ENCODE data around the gene ZNHIT3. TPM values are rescaled to one million over a fixed set of nuclear protein-coding genes. Genes with fewer than 3 reads are reported as not detected.

Gene ZNHIT3
- total and polyA plus RNA-seq, 10 of the 15 experiments (the other 5 are each of a cell fraction or from before 2014, with no cell fraction given): 34.1 to 128 (median 55.6) TPM

GRCh38 chr17:36510636-36511035 is 24.2 kb downstream of the ZNHIT3 start (continued):
- TF ChIP-seq CHD1 (IDR thresholded peaks at IDR 0.05; ENCODE audit: low read depth, low read length) (no peak), LARP7 (IDR thresholded peaks at IDR 0.05) (no peak)

- Histone ChIP-seq H2AFZ (ENCODE audit: control insufficient read depth, low read depth, low read length) (no peak overlapping the region), H3K4me1 (ENCODE audit: control insufficient read depth, insufficient read depth, low read length) (no peaks in the 10 kb centered on the region), H3K4me2 (ENCODE audit: control insufficient read depth, insufficient read depth) (no peak overlapping the region), H3K4me3 (no peak overlapping the region), H3K9me3 (replicated peaks; ENCODE audit: control insufficient read depth, insufficient read depth, low read length) (no peaks in the 10 kb centered on the region), H3K27me3 (replicated peaks in 1 of 2; ENCODE audit: control insufficient read depth in 2 of 2, insufficient read depth in 2 of 2, low read length in 1 of 2) (no peaks in the 10 kb centered on the region), H3K9ac (ENCODE audit: control insufficient read depth, insufficient read depth, low read length) (no peak overlapping the region), H3K27ac (ENCODE audit: control insufficient read depth, insufficient read depth) (no peak overlapping the region), H3K36me3 (ENCODE audit: control insufficient read depth in 2 of 2, insufficient read depth in 2 of 2, low read length in 1 of 2) (peaks cover 22% of the 10 kb centered on the region in 2 experiments; a peak in 3 of 4 replicates), H3K79me2 (ENCODE audit: control insufficient read depth, insufficient read depth, low read length) (no peaks in the 10 kb centered on the region), H4K20me1 (ENCODE audit: control insufficient read depth, insufficient read depth) (no peaks in the 10 kb centered on the region)
- RAD21 ChIA-PET (ENCODE audit: unreplicated experiment): no interaction called here
- no peak for DNase-seq (ENCODE audit: low read depth, low spot score)
- no peak for ATAC-seq
- SMC1A ChIA-PET (ENCODE audit: uncharacterized antibody, unreplicated experiment): interaction anchor here (0.5 kb wide), 1 partner anchor 25 kb away, joined by 3 read pairs; no protein-coding TSS in a partner anchor
- POLR2A ChIA-PET: no interaction called here
- CTCF ChIA-PET: no interaction called here
- in situ Hi-C loops (cut with MboI) (no loop called here), intact Hi-C loops (cut with micrococcal nuclease; ENCODE audit: unreplicated experiment) (no loop called here)
- WGBS (ENCODE audit: insufficient coverage, insufficient replicate concordance, low lambda C conversion rate, missing lambda C conversion rate): 97% methylated on average over 6 of the region's 6 CpGs
- TF ChIP-seq SMC3 (IDR thresholded peaks at IDR 0.05; ENCODE audit: borderline replicate concordance, low read length) (no peak), PRDM15 (CRISPR knock-in tag; IDR thresholded peaks at IDR 0.05) (no peak), TARDBP (IDR thresholded peaks at IDR 0.05; ENCODE audit: borderline replicate concordance) (no peak), NR2F1 (conservative IDR thresholded peaks at IDR 0.05) (no peak), CBX3 (IDR thresholded peaks at IDR 0.05; ENCODE audit: borderline replicate concordance, low read depth) (no peak), ZNF384 (IDR thresholded peaks at IDR 0.05; ENCODE audit: borderline replicate concordance, low read depth, low read length) (no peak), MEF2B (IDR thresholded peaks at IDR 0.05; ENCODE audit: partially characterized antibody, poor library complexity, severe bottlenecking) (no peak), POU2F2 (IDR thresholded peaks at IDR 0.05; ENCODE audit: borderline replicate concordance, low read depth, low read length) (no peak), EP300 (IDR thresholded peaks at IDR 0.05; ENCODE audit: borderline replicate concordance in 1 of 2, control insufficient read depth in 1 of 2, low read depth in 2 of 2, low read length in 2 of 2) (no peak), ZNF687 (IDR thresholded peaks at IDR 0.05) (no peak), PKNOX1 (IDR thresholded peaks at IDR 0.05) (no peak), YY1 (IDR thresholded peaks at IDR 0.05; ENCODE audit: low read depth, low read length) (no peak), ATF7 (IDR thresholded peaks at IDR 0.05; ENCODE audit: low read depth) (no peak)
- BruUV-seq (replicated peaks): no TSS peak
- no peak for FAIRE-seq
Observed at GRCh38 chr17:36511216-36511615, 24.7 kb downstream of the ZNHIT3 start.
